Sigmoid colon (tissue), 7 donors: Measurements from ENCODE around the gene ZNF462. TPM values are rescaled to one million over a fixed set of nuclear protein-coding genes. Genes with fewer than 3 reads are reported as not detected.

Source experiments
- DNase-seq: peaks from one replicate; pipeline ENCODE4 v3.0.0-alpha.2; 2019
- H3K27ac ChIP-seq, 4 donors: fragments of 200-600 bp; sonication (generic); one replicate each; pipeline ENCODE4 v1.5.1; 2016 to 2019; ENCODE audit warnings: mild to moderate bottlenecking in 1 of 4
- H3K27me3 ChIP-seq, 3 donors: fragments of 200-600 bp; sonication (generic); one replicate each; pipeline ENCODE4 v1.5.1; 2019; ENCODE audit warnings: mild to moderate bottlenecking in 1 of 3
- H3K36me3 ChIP-seq, 4 donors: fragments of 200-600 bp; sonication (generic); one replicate each; pipeline ENCODE4 v1.5.1; 2016 to 2019
- H3K4me1 ChIP-seq, 4 donors: fragments of 200-600 bp; sonication (generic); one replicate each; pipeline ENCODE4 v1.5.1; 2017 to 2019
- H3K4me3 ChIP-seq, 4 donors: fragments of 200-600 bp; sonication (generic); one replicate each; pipeline ENCODE4 v1.5.1; 2017 to 2019; ENCODE audit warnings: mild to moderate bottlenecking in 2 of 4, moderate library complexity in 1 of 4
- H3K9me3 ChIP-seq, 4 donors: fragments of 200-600 bp in 3 of 4; sonication (generic) in 3 of 4; one replicate each; pipeline versions ENCODE4 v1.5.1 to v1.6.1; 2013 to 2019
- CTCF ChIP-seq, 4 experiments: fragments of 450-650 bp in 3 of 4; fragments of 200-600 bp in 1 of 4; IDR thresholded peaks; one replicate each; pipeline ENCODE4 v1.5.1; 2016 to 2019; ENCODE audit warnings: antibody characterized with exemption in 4 of 4, mild to moderate bottlenecking in 3 of 4, moderate library complexity in 2 of 4
- EP300 ChIP-seq, 4 donors: sonication (generic); formaldehyde crosslinking; IDR thresholded peaks; one replicate each; pipeline ENCODE4 v1.6.1; 2017; ENCODE audit warnings: antibody characterized with exemption in 4 of 4
- POLR2A ChIP-seq, 2 donors: fragments of 450-650 bp; IDR thresholded peaks; one replicate each; pipeline ENCODE4 v1.6.1; 2016; ENCODE audit warnings: antibody characterized with exemption in 2 of 2, mild to moderate bottlenecking in 2 of 2, moderate library complexity in 2 of 2
- POLR2AphosphoS5 ChIP-seq, 4 donors: sonication (generic); formaldehyde crosslinking; IDR thresholded peaks; one replicate each; pipeline ENCODE4 v1.6.1; 2017; ENCODE audit warnings: antibody characterized with exemption in 4 of 4
- WGBS, 2 donors: extraction: QIAGEN DNeasy Blood & Tissue Kit; methylation state at CpG; one replicate each; pipeline ENCODE4 v1.1.7; 2013; 5-methylcytosine and 5-hydroxymethylcytosine counted together
- intact Hi-C: fragments of 100-400 bp; cut with DNase I; formaldehyde crosslinking; loops from one replicate; pipeline ENCODE4 v1.15.1; 2023
- polyA plus RNA-seq, 3 donors: library from polyadenylated mRNA; stranded (reverse); fragments of 200-250 nt; gene quantifications; one replicate each; pipeline ENCODE4 v1.2.3, GENCODE V29; 2013
- total RNA-seq, 4 donors: library from RNA; depleted of rRNA; stranded (reverse); fragments of >200 nt; gene quantifications; one replicate each; pipeline ENCODE4 v1.1.0, GENCODE V29; 2016
- donor health status: healthy with polysubstance abuse.
- donor health status: Bipolar disorder and iron deficiency.
- donor health status: healthy.

The ZNF462 gene
- total and polyA plus RNA-seq, 7 donors: 0.60 to 33.8 (median 21.7) TPM

- peak overlapping the region in 1 of 4 donors; percentile 35 for H3K27ac ChIP-seq
- no peaks in the 10 kb centered on the region for H3K36me3 ChIP-seq
- 66 to 82% methylated on average over 4 of the region's 4 CpGs for WGBS, 2 donors
- no peaks in the 10 kb centered on the region for H3K9me3 ChIP-seq
- no peak overlapping the region for H3K4me3 ChIP-seq
- DNase-seq: no peak
- intact Hi-C loops: no loop called here
- H3K27me3 ChIP-seq: no peaks in the 10 kb centered on the region
- peaks cover 0 to 79% (median 70%) of the 10 kb centered on the region in 4 donors for H3K4me1 ChIP-seq
- TF ChIP-seq EP300 (IDR thresholded peaks at IDR 0.05): no peak
- TF ChIP-seq CTCF (IDR thresholded peaks at IDR 0.05): no peak
- no peak for TF ChIP-seq POLR2A (IDR thresholded peaks at IDR 0.05)
- no peak for TF ChIP-seq POLR2AphosphoS5 (IDR thresholded peaks at IDR 0.05)
Measured at GRCh38 chr9:106883030-106883429, 20.1 kb downstream of the ZNF462 start.

- WGBS, 2 donors: 90 to 93% methylated on average over 2 of the region's 2 CpGs
- peaks cover 0 to 77% (median 63%) of the 10 kb centered on the region in 4 donors for H3K4me1 ChIP-seq
Measured at GRCh38 chr9:106883626-106884190, 20.7 kb downstream of the ZNF462 start.

GRCh38 chr9:106885451-106885850 is 22.5 kb downstream of the ZNF462 start:
- peak; percentile 58 for DNase-seq
- no peak for TF ChIP-seq EP300 (IDR thresholded peaks at IDR 0.05)
- TF ChIP-seq CTCF (IDR thresholded peaks at IDR 0.05): no peak
- H3K9me3 ChIP-seq: no peaks in the 10 kb centered on the region
- intact Hi-C loops: no loop called here
- peak overlapping the region in 1 of 4 donors; percentile 32 for H3K27ac ChIP-seq
- no peaks in the 10 kb centered on the region for H3K27me3 ChIP-seq
- peaks cover 0 to 77% (median 48%) of the 10 kb centered on the region in 4 donors for H3K4me1 ChIP-seq
- H3K36me3 ChIP-seq: no peaks in the 10 kb centered on the region
- 72 to 85% methylated on average over 2 of the region's 2 CpGs for WGBS, 2 donors
- no peak overlapping the region for H3K4me3 ChIP-seq

More at GRCh38 chr9:106883626-106884190, 20.7 kb downstream of the ZNF462 start:
- no peak overlapping the region for H3K4me3 ChIP-seq
- no peaks in the 10 kb centered on the region for H3K27me3 ChIP-seq
- no peaks in the 10 kb centered on the region for H3K36me3 ChIP-seq
- DNase-seq: no peak
- TF ChIP-seq EP300 (IDR thresholded peaks at IDR 0.05) (no peak), CTCF (IDR thresholded peaks at IDR 0.05) (no peak), POLR2A (IDR thresholded peaks at IDR 0.05) (no peak), POLR2AphosphoS5 (IDR thresholded peaks at IDR 0.05) (no peak)
- H3K9me3 ChIP-seq: no peaks in the 10 kb centered on the region
- intact Hi-C loops: no loop called here
- peak overlapping the region in 2 of 4 donors; percentile 15 to 35 for H3K27ac ChIP-seq

GRCh38 chr9:106886111-106887046 is 23.4 kb downstream of the ZNF462 start:
- no peak for DNase-seq
- H3K4me1 ChIP-seq: peaks cover 0 to 77% (median 44%) of the 10 kb centered on the region in 4 donors
- no peaks in the 10 kb centered on the region for H3K27me3 ChIP-seq
- H3K36me3 ChIP-seq: no peaks in the 10 kb centered on the region
- WGBS, 2 donors: 66 to 85% methylated on average over 6 of the region's 6 CpGs
- H3K9me3 ChIP-seq: no peaks in the 10 kb centered on the region
- no peak overlapping the region for H3K4me3 ChIP-seq
- H3K27ac ChIP-seq: peak overlapping the region in 1 of 4 donors; percentile 32
- no peak for TF ChIP-seq EP300 (IDR thresholded peaks at IDR 0.05)
- TF ChIP-seq CTCF (IDR thresholded peaks at IDR 0.05): no peak
- no peak for TF ChIP-seq POLR2A (IDR thresholded peaks at IDR 0.05)
- TF ChIP-seq POLR2AphosphoS5 (IDR thresholded peaks at IDR 0.05): no peak
- intact Hi-C loops: no loop called here
